GM12874 (cell line): Measurements from ENCODE around the gene UPF1.

Source experiments
- TF ChIP-seq, protein P1 (sequence below): IDR thresholded peaks from 2 replicates; pipeline ENCODE4 v1.5.1; 2011; ENCODE audit warnings: low read depth, mild to moderate bottlenecking, control low read depth, low read length, moderate library complexity; ENCODE audit not compliant: insufficient read depth

The UPF1 gene

DNA sequence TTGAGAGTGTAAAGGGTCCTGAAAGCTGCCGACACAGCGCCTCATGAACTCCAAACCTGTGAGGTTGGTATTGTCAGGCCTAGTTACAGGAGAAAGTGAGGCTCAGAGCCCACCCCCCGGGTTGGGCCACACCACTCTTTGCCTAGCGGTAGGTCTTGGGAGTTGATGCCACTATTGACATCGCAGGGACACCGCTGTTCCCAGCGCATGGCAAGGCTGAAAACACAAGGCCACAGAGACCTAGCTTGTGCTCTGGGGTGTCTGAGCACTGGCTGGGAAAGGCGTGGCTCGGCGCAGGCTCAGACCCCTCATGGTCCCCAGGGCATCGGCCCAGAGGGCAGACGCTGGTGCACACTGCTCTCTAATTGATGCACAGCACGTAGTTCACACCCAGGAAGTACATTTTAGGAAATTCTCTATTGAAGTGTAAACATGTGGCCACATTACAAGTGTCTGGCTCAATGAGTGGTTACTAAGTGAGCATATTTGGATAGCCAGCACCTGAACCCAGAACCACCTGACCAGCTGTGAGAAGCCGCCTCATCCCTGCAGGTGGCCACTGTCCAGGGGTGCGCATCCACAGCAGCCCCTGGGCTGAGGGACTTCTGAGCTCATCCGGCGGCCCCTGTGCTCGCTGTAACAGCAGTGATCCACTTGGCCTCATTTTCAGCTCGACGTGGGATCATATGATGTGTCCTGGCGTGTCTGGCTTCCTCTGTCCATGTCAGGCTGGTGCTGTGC lies 27.3 kb downstream of the UPF1 start:
- TF ChIP-seq, protein P1, sequence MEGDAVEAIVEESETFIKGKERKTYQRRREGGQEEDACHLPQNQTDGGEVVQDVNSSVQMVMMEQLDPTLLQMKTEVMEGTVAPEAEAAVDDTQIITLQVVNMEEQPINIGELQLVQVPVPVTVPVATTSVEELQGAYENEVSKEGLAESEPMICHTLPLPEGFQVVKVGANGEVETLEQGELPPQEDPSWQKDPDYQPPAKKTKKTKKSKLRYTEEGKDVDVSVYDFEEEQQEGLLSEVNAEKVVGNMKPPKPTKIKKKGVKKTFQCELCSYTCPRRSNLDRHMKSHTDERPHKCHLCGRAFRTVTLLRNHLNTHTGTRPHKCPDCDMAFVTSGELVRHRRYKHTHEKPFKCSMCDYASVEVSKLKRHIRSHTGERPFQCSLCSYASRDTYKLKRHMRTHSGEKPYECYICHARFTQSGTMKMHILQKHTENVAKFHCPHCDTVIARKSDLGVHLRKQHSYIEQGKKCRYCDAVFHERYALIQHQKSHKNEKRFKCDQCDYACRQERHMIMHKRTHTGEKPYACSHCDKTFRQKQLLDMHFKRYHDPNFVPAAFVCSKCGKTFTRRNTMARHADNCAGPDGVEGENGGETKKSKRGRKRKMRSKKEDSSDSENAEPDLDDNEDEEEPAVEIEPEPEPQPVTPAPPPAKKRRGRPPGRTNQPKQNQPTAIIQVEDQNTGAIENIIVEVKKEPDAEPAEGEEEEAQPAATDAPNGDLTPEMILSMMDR: no peak

DNA sequence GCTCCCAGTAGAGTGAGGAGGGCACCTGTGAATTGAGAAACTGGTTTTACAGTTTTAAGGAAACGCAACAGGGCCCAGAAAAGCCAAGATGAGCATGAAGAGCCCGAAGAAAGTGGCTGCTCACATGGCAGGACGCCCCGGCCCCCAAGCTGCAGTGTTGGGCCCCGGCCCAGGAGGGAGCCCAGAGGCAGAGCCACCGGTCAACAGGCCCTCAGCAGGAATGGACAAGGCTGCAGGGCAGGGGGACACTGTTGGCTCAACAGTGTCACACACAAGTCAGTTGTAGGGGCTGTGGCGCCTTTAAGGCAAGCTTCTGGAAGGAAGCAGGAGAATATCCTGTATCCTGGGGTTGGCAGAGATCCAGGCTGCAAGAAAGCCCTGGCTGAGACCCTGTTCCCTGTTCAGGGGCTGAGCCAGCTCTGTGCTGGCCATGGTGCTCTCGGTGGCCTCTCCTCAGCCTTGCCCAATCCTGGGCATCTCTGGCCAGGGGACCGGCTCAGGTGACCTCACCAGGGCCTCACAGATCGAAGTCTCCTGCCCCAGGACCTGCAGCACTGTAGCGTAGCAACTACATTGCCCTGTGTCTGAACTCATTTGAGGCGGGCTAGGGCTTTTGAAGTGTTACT lies 28.0 kb downstream of the UPF1 start:
- TF ChIP-seq, protein P1: no peak

DNA sequence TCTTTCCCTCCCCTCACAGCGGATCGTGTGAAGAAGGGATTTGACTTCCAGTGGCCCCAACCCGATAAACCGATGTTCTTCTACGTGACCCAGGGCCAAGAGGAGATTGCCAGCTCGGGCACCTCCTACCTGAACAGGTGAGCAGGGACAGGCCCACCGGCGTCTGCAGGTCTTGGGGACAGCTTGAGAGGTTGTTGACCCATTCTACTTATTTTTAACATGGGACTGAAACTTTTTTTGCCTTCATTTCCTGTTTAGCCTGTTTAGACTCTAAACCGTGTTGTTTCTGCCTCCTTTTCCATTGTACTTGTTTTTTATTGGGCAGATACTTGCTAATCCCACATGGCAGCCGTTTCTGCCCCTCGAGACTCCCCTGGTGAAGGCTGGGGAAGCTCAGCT lies 28.5 kb downstream of the UPF1 start:
- TF ChIP-seq, protein P1: no peak

DNA sequence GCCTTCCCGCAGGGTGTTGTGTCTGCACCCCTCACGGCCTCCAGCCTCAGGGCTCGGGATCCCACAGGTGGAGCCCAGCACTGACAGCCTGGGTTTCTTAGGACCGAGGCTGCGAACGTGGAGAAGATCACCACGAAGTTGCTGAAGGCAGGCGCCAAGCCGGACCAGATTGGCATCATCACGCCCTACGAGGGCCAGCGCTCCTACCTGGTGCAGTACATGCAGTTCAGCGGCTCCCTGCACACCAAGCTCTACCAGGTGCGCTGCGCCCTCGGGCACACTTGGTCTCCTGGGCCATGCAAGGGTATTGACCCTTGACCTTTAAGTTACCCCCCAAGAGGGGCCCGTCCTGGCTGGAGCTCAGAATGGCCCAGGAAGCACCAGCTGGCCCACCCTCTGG lies 29.0 kb downstream of the UPF1 start:
- TF ChIP-seq, protein P1: no peak

DNA sequence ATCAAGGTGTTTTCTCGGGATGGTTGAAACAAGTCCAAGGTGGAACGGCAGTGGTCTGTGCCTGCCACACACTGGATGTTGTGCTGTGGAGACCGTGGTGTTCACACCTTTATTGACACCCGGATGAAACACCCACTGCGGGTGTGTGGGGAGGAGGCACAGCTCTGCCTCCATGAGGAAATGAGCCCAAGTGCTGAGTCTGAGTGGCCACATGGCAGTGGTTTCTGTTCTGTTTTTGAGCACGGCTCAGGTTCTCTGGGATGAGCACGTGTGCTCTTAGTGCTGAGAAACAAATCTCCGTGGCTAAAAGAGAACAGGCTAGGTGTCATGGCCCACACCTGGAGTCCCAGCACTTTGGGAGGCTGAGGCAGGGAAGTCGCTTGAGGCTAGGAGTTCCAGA lies 29.5 kb downstream of the UPF1 start:
- TF ChIP-seq, protein P1: no peak

DNA sequence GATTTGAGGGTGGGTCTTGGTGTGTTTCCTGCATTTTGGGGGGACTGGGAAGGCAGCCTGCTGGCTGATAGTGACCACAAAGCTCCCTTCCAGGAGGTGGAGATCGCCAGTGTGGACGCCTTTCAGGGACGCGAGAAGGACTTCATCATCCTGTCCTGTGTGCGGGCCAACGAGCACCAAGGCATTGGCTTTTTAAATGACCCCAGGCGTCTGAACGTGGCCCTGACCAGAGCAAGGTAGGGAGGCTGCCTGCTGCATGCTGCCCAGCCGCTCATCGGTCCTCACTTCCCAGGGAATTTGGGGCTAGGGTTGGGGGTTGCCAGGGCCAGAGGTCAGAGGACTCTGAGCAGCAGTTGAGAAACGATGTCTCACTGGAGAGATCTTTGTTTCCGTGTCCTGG lies 30.2 kb downstream of the UPF1 start:
- TF ChIP-seq, protein P1: no peak

DNA sequence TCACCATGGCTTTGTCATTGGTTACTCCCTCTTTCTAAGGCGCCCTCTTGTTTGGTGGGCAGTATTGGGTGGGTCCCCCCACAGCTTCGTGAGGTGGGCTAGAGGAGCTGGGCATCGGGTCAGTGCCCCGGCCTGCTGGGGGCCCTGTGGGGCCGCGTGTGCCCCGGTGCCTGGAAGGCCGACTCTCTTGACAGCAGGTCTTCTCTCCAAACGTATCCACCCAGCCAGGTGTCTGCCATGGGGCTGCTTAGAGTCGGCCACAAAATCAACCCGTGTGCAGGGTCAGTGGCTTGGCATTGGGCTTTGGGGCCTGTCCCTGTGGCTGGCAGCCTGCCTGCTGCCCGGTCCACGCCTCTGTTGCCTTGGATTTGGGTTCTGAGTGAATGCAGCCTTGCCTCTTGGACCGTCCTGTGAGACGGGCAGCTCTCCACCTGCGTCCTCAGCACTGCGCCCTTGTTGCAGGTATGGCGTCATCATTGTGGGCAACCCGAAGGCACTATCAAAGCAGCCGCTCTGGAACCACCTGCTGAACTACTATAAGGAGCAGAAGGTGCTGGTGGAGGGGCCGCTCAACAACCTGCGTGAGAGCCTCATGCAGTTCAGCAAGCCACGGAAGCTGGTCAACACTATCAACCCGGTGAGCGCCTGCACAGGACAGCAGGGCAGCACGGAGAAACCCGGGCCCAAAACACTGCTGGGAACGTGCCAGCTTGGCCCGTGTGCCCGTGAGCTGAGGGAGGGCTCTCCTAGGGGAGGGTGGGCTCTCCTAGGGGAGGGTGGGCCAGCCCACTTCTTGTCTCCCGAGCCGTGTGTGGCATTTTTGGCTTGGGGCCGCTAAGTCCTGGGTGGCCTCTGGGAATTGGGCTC lies 31.4 kb downstream of the UPF1 start:
- TF ChIP-seq, protein P1: no peak
